Spinal cord (tissue), 10 donors: ENCODE data around the gene CSTF1. TPM values are rescaled to one million over a fixed set of nuclear protein-coding genes. Genes with fewer than 3 reads are reported as not detected.

Experiments used
- DNase-seq, 6 donors: peaks; one replicate each; pipeline versions ENCODE4 v3.0.0 to v3.0.0-alpha.2; 2013 to 2015; ENCODE audit warnings: low spot score in 6 of 6, low read depth in 4 of 6
- H3K27ac ChIP-seq: one replicate; pipeline ENCODE4 v1.5.1; 2013; ENCODE audit warnings: low read depth, low read length, control low read depth
- H3K27me3 ChIP-seq: one replicate; pipeline ENCODE4 v1.6.1; 2013; ENCODE audit warnings: low read length; ENCODE audit not compliant: control insufficient read depth, insufficient read depth
- H3K36me3 ChIP-seq: one replicate; pipeline ENCODE4 v1.6.1; 2013; ENCODE audit warnings: low read length; ENCODE audit not compliant: control insufficient read depth, insufficient read depth
- H3K4me1 ChIP-seq: one replicate; pipeline ENCODE4 v1.6.1; 2013; ENCODE audit warnings: low read length; ENCODE audit not compliant: control insufficient read depth, insufficient read depth
- H3K4me3 ChIP-seq: one replicate; pipeline ENCODE4 v1.5.1; 2013; ENCODE audit warnings: low read depth, low read length, control low read depth
- H3K9me3 ChIP-seq: one replicate; pipeline ENCODE4 v1.6.1; 2013; ENCODE audit warnings: low read length; ENCODE audit not compliant: control insufficient read depth, insufficient read depth
- WGBS: methylation state at CpG from one replicate; pipeline ENCODE4 v1.1.5; 2013; ENCODE audit warnings: missing lambda C conversion rate; ENCODE audit not compliant: insufficient coverage; 5-methylcytosine and 5-hydroxymethylcytosine counted together
- polyA plus RNA-seq, 2 donors: library from polyadenylated mRNA; unstranded; fragments of 120-200 nt; gene quantifications; one replicate each; pipeline ENCODE4 v1.2.1, GENCODE V29; 2013; ENCODE audit not compliant: insufficient read length in 2 of 2
- total RNA-seq, 2 donors: library from RNA; depleted of rRNA in 1 of 2; stranded (reverse); fragments of 120-200 nt in 1 of 2; fragments of >200 nt in 1 of 2; gene quantifications; one replicate each; pipeline versions ENCODE4 v1.2.3 to v1.2.4, GENCODE V29; 2013 to 2014
- donor health status: healthy.

Gene CSTF1
- total and polyA plus RNA-seq, 4 donors, result 24.1 to 36.0 (median 28.9) TPM

GRCh38 chr20:56422824-56423189, 30.4 kb downstream of the CSTF1 start:
- Histone ChIP-seq H3K36me3 (peaks cover 2% of the 10 kb centered on the region), H3K27ac (peak overlapping the region; percentile 16), H3K27me3 (no peaks in the 10 kb centered on the region), H3K4me1 (peaks cover 2% of the 10 kb centered on the region), H3K4me3 (no peak overlapping the region), H3K9me3 (no peaks in the 10 kb centered on the region)
- 40% methylated on average over 1 of the region's 4 CpGs for WGBS
- no peak for DNase-seq

- Histone ChIP-seq H3K4me3 (no peak overlapping the region), H3K9me3 (no peaks in the 10 kb centered on the region), H3K36me3 (peaks cover 2% of the 10 kb centered on the region), H3K4me1 (peaks cover 2% of the 10 kb centered on the region), H3K27me3 (no peaks in the 10 kb centered on the region), H3K27ac (no peak overlapping the region)
- DNase-seq, result no peak
- WGBS, result no CpG with 5 or more reads among the region's 1 CpG
Measured at GRCh38 chr20:56423211-56423610, 30.8 kb downstream of the CSTF1 start.

GRCh38 chr20:56423886-56424285, 31.4 kb downstream of the CSTF1 start:
- Histone ChIP-seq H3K27ac (no peak overlapping the region), H3K4me1 (peaks cover 2% of the 10 kb centered on the region), H3K27me3 (no peaks in the 10 kb centered on the region), H3K36me3 (peaks cover 2% of the 10 kb centered on the region), H3K9me3 (no peaks in the 10 kb centered on the region), H3K4me3 (no peak overlapping the region)
- no peak for DNase-seq
- 82% methylated on average over 1 of the region's 1 CpG for WGBS

GRCh38 chr20:56424931-56425330, 32.5 kb downstream of the CSTF1 start:
- no peak for DNase-seq
- H3K27ac ChIP-seq, result no peak overlapping the region
- no peaks in the 10 kb centered on the region for H3K9me3 ChIP-seq
- H3K4me1 ChIP-seq, result peaks cover 2% of the 10 kb centered on the region
- H3K27me3 ChIP-seq, result no peaks in the 10 kb centered on the region
- H3K4me3 ChIP-seq, result no peak overlapping the region
- no peaks in the 10 kb centered on the region for H3K36me3 ChIP-seq
- no CpG with 5 or more reads among the region's 1 CpG for WGBS

- H3K9me3 ChIP-seq, result no peaks in the 10 kb centered on the region
- H3K4me1 ChIP-seq, result peaks cover 2% of the 10 kb centered on the region
- no peaks in the 10 kb centered on the region for H3K27me3 ChIP-seq
- WGBS, result 91% methylated on average over 6 of the region's 9 CpGs
- no peak for DNase-seq
- no peak overlapping the region for H3K27ac ChIP-seq
- no peaks in the 10 kb centered on the region for H3K36me3 ChIP-seq
- no peak overlapping the region for H3K4me3 ChIP-seq
Measured at GRCh38 chr20:56426026-56426425, 33.6 kb downstream of the CSTF1 start.

GRCh38 chr20:56426926-56427325, 34.5 kb downstream of the CSTF1 start:
- no peak for DNase-seq
- Histone ChIP-seq H3K27ac (no peak overlapping the region), H3K27me3 (no peaks in the 10 kb centered on the region), H3K4me1 (no peaks in the 10 kb centered on the region), H3K9me3 (no peaks in the 10 kb centered on the region), H3K36me3 (no peaks in the 10 kb centered on the region), H3K4me3 (no peak overlapping the region)

GRCh38 chr20:56427797-56428196, 35.4 kb downstream of the CSTF1 start:
- Histone ChIP-seq H3K36me3 (no peaks in the 10 kb centered on the region), H3K4me3 (no peak overlapping the region), H3K9me3 (no peaks in the 10 kb centered on the region), H3K4me1 (no peaks in the 10 kb centered on the region), H3K27ac (no peak overlapping the region), H3K27me3 (no peaks in the 10 kb centered on the region)
- DNase-seq, result no peak
- WGBS, result no CpG with 5 or more reads among the region's 4 CpGs

- Histone ChIP-seq H3K27me3 (no peaks in the 10 kb centered on the region), H3K4me3 (no peak overlapping the region), H3K4me1 (no peaks in the 10 kb centered on the region), H3K27ac (no peak overlapping the region), H3K36me3 (no peaks in the 10 kb centered on the region), H3K9me3 (no peaks in the 10 kb centered on the region)
- no peak for DNase-seq
- 86% methylated on average over 4 of the region's 5 CpGs for WGBS
Measured at GRCh38 chr20:56428410-56428809, 36.0 kb downstream of the CSTF1 start.

- H3K9me3 ChIP-seq, result no peaks in the 10 kb centered on the region
- no peaks in the 10 kb centered on the region for H3K27me3 ChIP-seq
- no peaks in the 10 kb centered on the region for H3K36me3 ChIP-seq
- DNase-seq, result no peak
- no peak overlapping the region for H3K4me3 ChIP-seq
- no peak overlapping the region for H3K27ac ChIP-seq
- WGBS, result 85% methylated on average over 7 of the region's 8 CpGs
- H3K4me1 ChIP-seq, result no peaks in the 10 kb centered on the region
Measured at GRCh38 chr20:56428881-56429280, 36.4 kb downstream of the CSTF1 start.

- 69% methylated on average over 6 of the region's 6 CpGs for WGBS
- Histone ChIP-seq H3K4me3 (no peak overlapping the region), H3K9me3 (no peaks in the 10 kb centered on the region), H3K36me3 (no peaks in the 10 kb centered on the region), H3K4me1 (no peaks in the 10 kb centered on the region), H3K27ac (no peak overlapping the region), H3K27me3 (no peaks in the 10 kb centered on the region)
- no peak for DNase-seq
Measured at GRCh38 chr20:56429502-56429901, 37.1 kb downstream of the CSTF1 start.
